ENCODE data around the gene CABCOCO1. TPM values are rescaled to one million over a fixed set of nuclear protein-coding genes. Genes with fewer than 3 reads are reported as not detected.

CABCOCO1 gene
- polyA plus RNA-seq, 1 donor, result 1.8 TPM

GRCh38 chr10:61810263-61810662 lies 147.5 kb downstream of the CABCOCO1 start:
- no peaks in the 10 kb centered on the region for H3K27me3 ChIP-seq (ENCODE audit: control insufficient read depth, insufficient read depth, low read length)
- H3K9me3 ChIP-seq (ENCODE audit: control insufficient read depth, low read depth, low read length), result no peaks in the 10 kb centered on the region
- no CpG with 5 or more reads among the region's 2 CpGs for WGBS (ENCODE audit: insufficient coverage, low lambda C conversion rate)
- no peaks in the 10 kb centered on the region for H3K36me3 ChIP-seq (ENCODE audit: control insufficient read depth, insufficient read depth, low read length)
- no peak overlapping the region for H3K4me3 ChIP-seq (ENCODE audit: low read length)
- H3K4me1 ChIP-seq (ENCODE audit: control insufficient read depth, insufficient read depth, low read length), result no peaks in the 10 kb centered on the region
- no peak overlapping the region for H3K27ac ChIP-seq (ENCODE audit: low read length)
- DNase-seq, result no peak

GRCh38 chr10:61812052-61812721 lies 149.5 kb downstream of the CABCOCO1 start:
- no peaks in the 10 kb centered on the region for H3K27me3 ChIP-seq (ENCODE audit: control insufficient read depth, insufficient read depth, low read length)
- no peak overlapping the region for H3K27ac ChIP-seq (ENCODE audit: low read length)
- no peaks in the 10 kb centered on the region for H3K4me1 ChIP-seq (ENCODE audit: control insufficient read depth, insufficient read depth, low read length)
- H3K36me3 ChIP-seq (ENCODE audit: control insufficient read depth, insufficient read depth, low read length), result no peaks in the 10 kb centered on the region
- H3K9me3 ChIP-seq (ENCODE audit: control insufficient read depth, low read depth, low read length), result no peaks in the 10 kb centered on the region
- H3K4me3 ChIP-seq (ENCODE audit: low read length), result no peak overlapping the region
- no peak for DNase-seq
- WGBS (ENCODE audit: insufficient coverage, low lambda C conversion rate), result no CpG with 5 or more reads among the region's 5 CpGs

- H3K27ac ChIP-seq (ENCODE audit: low read length), result no peak overlapping the region
- no peaks in the 10 kb centered on the region for H3K9me3 ChIP-seq (ENCODE audit: control insufficient read depth, low read depth, low read length)
- no peaks in the 10 kb centered on the region for H3K36me3 ChIP-seq (ENCODE audit: control insufficient read depth, insufficient read depth, low read length)
- H3K4me1 ChIP-seq (ENCODE audit: control insufficient read depth, insufficient read depth, low read length), result no peaks in the 10 kb centered on the region
- no peak overlapping the region for H3K4me3 ChIP-seq (ENCODE audit: low read length)
- 95% methylated on average over 2 of the region's 3 CpGs for WGBS (ENCODE audit: insufficient coverage, low lambda C conversion rate)
- DNase-seq, result no peak
- H3K27me3 ChIP-seq (ENCODE audit: control insufficient read depth, insufficient read depth, low read length), result no peaks in the 10 kb centered on the region
Observed at GRCh38 chr10:61812920-61813319, 150.2 kb downstream of the CABCOCO1 start.

- Histone ChIP-seq H3K4me1 (ENCODE audit: control insufficient read depth, insufficient read depth, low read length) (no peaks in the 10 kb centered on the region), H3K27ac (ENCODE audit: low read length) (no peak overlapping the region), H3K36me3 (ENCODE audit: control insufficient read depth, insufficient read depth, low read length) (no peaks in the 10 kb centered on the region), H3K4me3 (ENCODE audit: low read length) (no peak overlapping the region), H3K9me3 (ENCODE audit: control insufficient read depth, low read depth, low read length) (no peaks in the 10 kb centered on the region), H3K27me3 (ENCODE audit: control insufficient read depth, insufficient read depth, low read length) (no peaks in the 10 kb centered on the region)
- WGBS (ENCODE audit: insufficient coverage, low lambda C conversion rate), result no CpG with 5 or more reads among the region's 2 CpGs
- DNase-seq, result no peak
Observed at GRCh38 chr10:61814160-61814559, 151.4 kb downstream of the CABCOCO1 start.

GRCh38 chr10:61815496-61815895 lies 152.8 kb downstream of the CABCOCO1 start:
- no peaks in the 10 kb centered on the region for H3K9me3 ChIP-seq (ENCODE audit: control insufficient read depth, low read depth, low read length)
- no peaks in the 10 kb centered on the region for H3K36me3 ChIP-seq (ENCODE audit: control insufficient read depth, insufficient read depth, low read length)
- no peak overlapping the region for H3K4me3 ChIP-seq (ENCODE audit: low read length)
- no peak for DNase-seq
- H3K27me3 ChIP-seq (ENCODE audit: control insufficient read depth, insufficient read depth, low read length), result no peaks in the 10 kb centered on the region
- H3K27ac ChIP-seq (ENCODE audit: low read length), result no peak overlapping the region
- no peaks in the 10 kb centered on the region for H3K4me1 ChIP-seq (ENCODE audit: control insufficient read depth, insufficient read depth, low read length)

Other genes with a start within 250 kb of the CABCOCO1 start
- 5.0 TPM for gene TMEM26, start 209.5 kb upstream of the CABCOCO1 start, polyA plus RNA-seq
- 19.9 TPM for gene ARID5B, start 238.8 kb downstream of the CABCOCO1 start, polyA plus RNA-seq